H9 (cell line): ENCODE results near the gene ZNF76. TPM values are rescaled to one million over a fixed set of nuclear protein-coding genes. Genes with fewer than 3 reads are reported as not detected.

Source experiments
- DNase-seq: peaks from one replicate; pipeline ENCODE4 v3.0.0-alpha.2; 2017
- H2AFZ ChIP-seq: one replicate; pipeline ENCODE4 v1.6.1; 2013; ENCODE audit warnings: mild to moderate bottlenecking, low read length, control low read depth, moderate library complexity
- H2AK5ac ChIP-seq: 2 replicates; pipeline ENCODE4 v1.6.1; 2013; ENCODE audit warnings: low read length, control low read depth, mixed read lengths; ENCODE audit not compliant: insufficient read length
- H2BK120ac ChIP-seq: one replicate; pipeline ENCODE4 v1.6.1; 2013; ENCODE audit warnings: low read depth, mild to moderate bottlenecking, low read length, control low read depth, inconsistent platforms; ENCODE audit not compliant: poor library complexity, severe bottlenecking
- H2BK12ac ChIP-seq: 2 replicates; pipeline ENCODE4 v1.6.1; 2013; ENCODE audit warnings: low read length, control low read depth, mixed read lengths, low read depth; ENCODE audit not compliant: insufficient read length
- H2BK15ac ChIP-seq: 2 replicates; pipeline ENCODE4 v1.6.1; 2013; ENCODE audit warnings: low read depth, low read length, control low read depth
- H2BK20ac ChIP-seq: one replicate; pipeline ENCODE4 v1.6.1; 2013; ENCODE audit warnings: low read depth, mild to moderate bottlenecking, low read length, control low read depth, inconsistent platforms; ENCODE audit not compliant: poor library complexity, severe bottlenecking
- H2BK5ac ChIP-seq: 2 replicates; pipeline ENCODE4 v1.6.1; 2013; ENCODE audit warnings: low read length, control low read depth, mixed read lengths; ENCODE audit not compliant: insufficient read length
- H3K14ac ChIP-seq: 2 replicates; pipeline ENCODE4 v1.6.1; 2013; ENCODE audit warnings: low read length, control low read depth; ENCODE audit not compliant: insufficient read depth
- H3K18ac ChIP-seq: 2 replicates; pipeline ENCODE4 v1.6.1; 2013; ENCODE audit warnings: low read depth, mild to moderate bottlenecking, mixed read lengths, low read length, control low read depth; ENCODE audit not compliant: insufficient read length
- H3K23ac ChIP-seq: 2 replicates; pipeline ENCODE4 v1.6.1; 2013; ENCODE audit warnings: low read length, control low read depth, mixed read lengths, low read depth; ENCODE audit not compliant: insufficient read length
- H3K23me2 ChIP-seq: 2 replicates; pipeline ENCODE4 v1.6.1; 2013; ENCODE audit warnings: low read depth, mild to moderate bottlenecking, mixed read lengths, low read length, control low read depth; ENCODE audit not compliant: insufficient read length, poor library complexity, severe bottlenecking
- H3K27ac ChIP-seq: 2 replicates; pipeline ENCODE4 v1.5.1; 2013; ENCODE audit warnings: low read length, control low read depth, mixed read lengths, low read depth; ENCODE audit not compliant: insufficient read length
- H3K27me3 ChIP-seq: 2 replicates; pipeline ENCODE4 v1.6.1; 2013; ENCODE audit warnings: low read length, control low read depth, inconsistent platforms; ENCODE audit not compliant: insufficient read depth
- H3K4ac ChIP-seq: 2 replicates; pipeline ENCODE4 v1.6.1; 2013; ENCODE audit warnings: low read depth, mild to moderate bottlenecking, control low read depth, inconsistent platforms, low read length, moderate library complexity
- H3K4me1 ChIP-seq: 2 replicates; pipeline ENCODE4 v1.6.1; 2013; ENCODE audit warnings: low read length, control low read depth, inconsistent platforms; ENCODE audit not compliant: insufficient read depth
- H3K4me2 ChIP-seq: 2 replicates; pipeline ENCODE4 v1.6.1; 2013; ENCODE audit warnings: low read length, control low read depth, mixed read lengths; ENCODE audit not compliant: insufficient read length, insufficient read depth
- H3K56ac ChIP-seq: 2 replicates; pipeline ENCODE4 v1.6.1; 2013; ENCODE audit warnings: low read depth, mild to moderate bottlenecking, mixed read lengths, low read length, control low read depth; ENCODE audit not compliant: insufficient read length
- H3K79me1 ChIP-seq: 2 replicates; pipeline ENCODE4 v1.6.1; 2013; ENCODE audit warnings: low read depth, mild to moderate bottlenecking, moderate library complexity, low read length, control low read depth, inconsistent platforms; ENCODE audit not compliant: insufficient read depth, poor library complexity, severe bottlenecking
- H3K79me2 ChIP-seq: 2 replicates; pipeline ENCODE4 v1.6.1; 2013; ENCODE audit warnings: low read length, control low read depth, inconsistent platforms; ENCODE audit not compliant: insufficient read depth
- H3K9ac ChIP-seq: 2 replicates; pipeline ENCODE4 v1.6.1; 2013; ENCODE audit warnings: low read length, control low read depth, mixed read lengths; ENCODE audit not compliant: insufficient read length; ENCODE audit errors: extremely low read depth
- H3K9me3 ChIP-seq: one replicate; pipeline ENCODE4 v1.6.1; 2013; ENCODE audit warnings: low read depth, low read length, inconsistent platforms; ENCODE audit not compliant: control insufficient read depth
- H3T11ph ChIP-seq: one replicate; pipeline ENCODE4 v1.6.1; 2013; ENCODE audit warnings: mild to moderate bottlenecking, low read length, control low read depth, inconsistent platforms
- H4K20me1 ChIP-seq: one replicate; pipeline ENCODE4 v1.6.1; 2013; ENCODE audit not compliant: control insufficient read depth, insufficient read length, insufficient read depth
- H4K5ac ChIP-seq: 2 replicates; pipeline ENCODE4 v1.6.1; 2013; ENCODE audit warnings: low read depth, mild to moderate bottlenecking, mixed read lengths, low read length, control low read depth; ENCODE audit not compliant: insufficient read length
- H4K8ac ChIP-seq: replicated peaks from 2 replicates; pipeline ENCODE4 v1.6.1; 2013; ENCODE audit warnings: low read length, control low read depth, mixed read lengths, low read depth; ENCODE audit not compliant: insufficient read length
- H4K91ac ChIP-seq: 2 replicates; pipeline ENCODE4 v1.6.1; 2013; ENCODE audit warnings: low read depth, mild to moderate bottlenecking, moderate library complexity, mixed read lengths, low read length, control low read depth; ENCODE audit not compliant: insufficient read length
- H3K27ac Mint-ChIP-seq, 3 experiments: 2 replicates in 2 of 3; 3 replicates in 1 of 3; pipeline ENCODE4 v1.8.0; 2020 to 2021; ENCODE audit warnings: mixed read lengths in 3 of 3, mild to moderate bottlenecking in 1 of 3, moderate library complexity in 1 of 3
- H3K27me3 Mint-ChIP-seq: 2 replicates; pipeline ENCODE4 v1.8.0; 2021; ENCODE audit warnings: low read depth, mild to moderate bottlenecking, moderate library complexity, mixed read lengths
- H3K36me3 Mint-ChIP-seq, 3 experiments: 2 replicates in 2 of 3; 3 replicates in 1 of 3; pipeline ENCODE4 v1.8.0; 2020 to 2021; ENCODE audit warnings: low read depth in 3 of 3, mixed read lengths in 3 of 3; ENCODE audit not compliant: insufficient read depth in 1 of 3
- H3K4me1 Mint-ChIP-seq, 2 experiments: 2 replicates each; pipeline ENCODE4 v1.8.0; 2020; ENCODE audit warnings: mixed read lengths in 2 of 2
- H3K4me3 Mint-ChIP-seq, 2 experiments: 2 replicates in 1 of 2; 3 replicates in 1 of 2; pipeline ENCODE4 v1.8.0; 2020 to 2021; ENCODE audit warnings: mild to moderate bottlenecking in 2 of 2, mixed read lengths in 2 of 2, moderate library complexity in 1 of 2
- H3K9me3 Mint-ChIP-seq, 2 experiments: 2 replicates in 1 of 2; 3 replicates in 1 of 2; pipeline ENCODE4 v1.8.0; 2020; ENCODE audit warnings: mild to moderate bottlenecking in 2 of 2, mixed read lengths in 2 of 2, moderate library complexity in 1 of 2
- WGBS: extraction: QIAGEN DNeasy Blood & Tissue Kit; methylation state at CpG from one replicate; pipeline ENCODE4 v1.1.7; 2013; ENCODE audit warnings: missing lambda C conversion rate, low lambda C conversion rate, mixed read lengths; ENCODE audit not compliant: insufficient read length; ENCODE audit errors: extremely low coverage; 5-methylcytosine and 5-hydroxymethylcytosine counted together
- total RNA-seq: library from RNA; stranded (reverse); gene quantifications from 2 replicates; pipeline ENCODE4 v1.2.1, GENCODE V29; 2021
- TF ChIP-seq, protein P1 (sequence below): fragments of 200-600 bp; sonication (generic); conservative IDR thresholded peaks from 3 replicates; pipeline ENCODE4 v1.8.0; 2021; ENCODE audit warnings: antibody characterized with exemption, mild to moderate bottlenecking

ZNF76 gene
- total RNA-seq, 1 experiment from 2014 or later: 21.1 TPM

DNA sequence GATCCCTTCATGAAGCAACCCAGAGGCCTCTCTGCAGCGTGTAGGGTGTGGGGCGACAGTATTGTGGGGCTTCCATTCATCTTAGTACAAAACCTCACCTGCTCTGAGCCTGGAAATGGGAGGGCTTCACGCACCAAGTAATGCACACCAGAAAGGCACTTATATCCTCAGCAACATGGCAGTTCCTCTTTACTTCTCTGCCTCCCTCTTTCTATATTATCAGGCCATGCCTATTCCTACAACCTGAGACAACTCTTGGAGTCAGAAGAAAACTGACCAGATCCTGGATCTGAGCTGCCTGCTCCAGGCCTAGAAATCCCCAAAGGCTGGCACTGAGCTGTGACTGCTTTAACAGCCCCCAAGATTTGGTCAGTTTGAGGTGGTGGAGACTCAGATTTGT, 7.6 kb upstream of the ZNF76 start:
- no peak for DNase-seq
- no peaks in the 10 kb centered on the region; a peak in 1 of 7 replicates for H3K36me3 Mint-ChIP-seq
- H3T11ph ChIP-seq: no peak overlapping the region
- H3K9ac ChIP-seq: no peak overlapping the region
- H3K4me2 ChIP-seq: no peak overlapping the region
- H3K27ac Mint-ChIP-seq: no peak overlapping the region
- H2BK12ac ChIP-seq: no peak overlapping the region
- H3K14ac ChIP-seq: no peak overlapping the region
- H3K9me3 Mint-ChIP-seq: no peaks in the 10 kb centered on the region
- H3K4ac ChIP-seq: no peak overlapping the region
- no peak overlapping the region for H4K8ac ChIP-seq
- no peaks in the 10 kb centered on the region for H4K20me1 ChIP-seq
- H3K18ac ChIP-seq: no peak overlapping the region
- H2BK5ac ChIP-seq: no peak overlapping the region
- no peak overlapping the region for H2BK120ac ChIP-seq
- no peak overlapping the region for H2BK20ac ChIP-seq
- H3K9me3 ChIP-seq: no peaks in the 10 kb centered on the region
- H3K79me2 ChIP-seq: no peaks in the 10 kb centered on the region
- no peaks in the 10 kb centered on the region for H3K27me3 ChIP-seq
- TF ChIP-seq, protein P1, sequence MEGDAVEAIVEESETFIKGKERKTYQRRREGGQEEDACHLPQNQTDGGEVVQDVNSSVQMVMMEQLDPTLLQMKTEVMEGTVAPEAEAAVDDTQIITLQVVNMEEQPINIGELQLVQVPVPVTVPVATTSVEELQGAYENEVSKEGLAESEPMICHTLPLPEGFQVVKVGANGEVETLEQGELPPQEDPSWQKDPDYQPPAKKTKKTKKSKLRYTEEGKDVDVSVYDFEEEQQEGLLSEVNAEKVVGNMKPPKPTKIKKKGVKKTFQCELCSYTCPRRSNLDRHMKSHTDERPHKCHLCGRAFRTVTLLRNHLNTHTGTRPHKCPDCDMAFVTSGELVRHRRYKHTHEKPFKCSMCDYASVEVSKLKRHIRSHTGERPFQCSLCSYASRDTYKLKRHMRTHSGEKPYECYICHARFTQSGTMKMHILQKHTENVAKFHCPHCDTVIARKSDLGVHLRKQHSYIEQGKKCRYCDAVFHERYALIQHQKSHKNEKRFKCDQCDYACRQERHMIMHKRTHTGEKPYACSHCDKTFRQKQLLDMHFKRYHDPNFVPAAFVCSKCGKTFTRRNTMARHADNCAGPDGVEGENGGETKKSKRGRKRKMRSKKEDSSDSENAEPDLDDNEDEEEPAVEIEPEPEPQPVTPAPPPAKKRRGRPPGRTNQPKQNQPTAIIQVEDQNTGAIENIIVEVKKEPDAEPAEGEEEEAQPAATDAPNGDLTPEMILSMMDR: no peak
- H3K27me3 Mint-ChIP-seq: no peaks in the 10 kb centered on the region
- no peak overlapping the region for H3K56ac ChIP-seq
- H4K91ac ChIP-seq: no peak overlapping the region
- H3K23me2 ChIP-seq: no peaks in the 10 kb centered on the region
- no peak overlapping the region for H3K23ac ChIP-seq
- peaks cover 19 to 24% of the 10 kb centered on the region in 2 experiments for H3K4me1 Mint-ChIP-seq
- H3K27ac ChIP-seq: no peak overlapping the region
- H2AFZ ChIP-seq: no peak overlapping the region
- H3K4me1 ChIP-seq: no peaks in the 10 kb centered on the region; the same call in 1 of the 2 replicates
- no peak overlapping the region for H2AK5ac ChIP-seq
- H3K4me3 Mint-ChIP-seq: no peak overlapping the region
- no peak overlapping the region for H4K5ac ChIP-seq
- no CpG with 5 or more reads among the region's 3 CpGs for WGBS
- H3K79me1 ChIP-seq: no peaks in the 10 kb centered on the region
- no peak overlapping the region for H2BK15ac ChIP-seq
